ENCODE measurements around the gene UPP2. TPM values are rescaled to one million over a fixed set of nuclear protein-coding genes. Genes with fewer than 3 reads are reported as not detected.

The UPP2 gene
- total RNA-seq, 1 experiment from 2014 or later = not detected

GRCh38 chr2:158131483-158131912, 29.8 kb downstream of the UPP2 start:
- ATAC-seq = no peak
- Histone ChIP-seq H3K4me2 (ENCODE audit: low read length) (peak overlapping the region; percentile 66), H3K9me2 (replicated peaks; ENCODE audit: low read length) (no peaks in the 10 kb centered on the region), H4K20me1 (ENCODE audit: low read length) (no peaks in the 10 kb centered on the region), H3F3A (ENCODE audit: low read length, unreplicated experiment) (no peaks in the 10 kb centered on the region), H2AFZ (ENCODE audit: low read length) (peak overlapping the region; percentile 69), H3K9me3 (ENCODE audit: low read length) (no peaks in the 10 kb centered on the region), H3K4me1 (ENCODE audit: insufficient read depth, low read length) (peaks cover 19% of the 10 kb centered on the region), H3K36me3 (ENCODE audit: low read depth, low read length) (no peaks in the 10 kb centered on the region), H3K4me3 (ENCODE audit: low read length) (no peak overlapping the region), H3K9ac (ENCODE audit: low read length) (no peak overlapping the region), H3K27me3 (ENCODE audit: low read length) (no peaks in the 10 kb centered on the region), H3K79me2 (ENCODE audit: low read length) (no peaks in the 10 kb centered on the region), H3K27ac (ENCODE audit: low read length) (no peak overlapping the region)
- ChIA-PET CTCF (no interaction called here), POLR2A (ENCODE audit: unreplicated experiment) (no interaction called here)
- no TSS peak for BruUV-seq (replicated peaks)
- no peak for DNase-seq
- TF ChIP-seq CTCF (conservative IDR thresholded peaks at IDR 0.05; ENCODE audit: low read depth, low read length) (no peak), EZH2phosphoT487 (IDR thresholded peaks at IDR 0.05; ENCODE audit: borderline replicate concordance, low read length) (no peak), EZH2 (IDR thresholded peaks at IDR 0.05; ENCODE audit: low read length, unreplicated experiment) (no peak)
- intact Hi-C loops (cut with micrococcal nuclease) = no loop called here

- no TSS peak for BruUV-seq (replicated peaks)
- ChIA-PET CTCF (no interaction called here), POLR2A (ENCODE audit: unreplicated experiment) (no interaction called here)
- Histone ChIP-seq H3K36me3 (ENCODE audit: low read depth, low read length) (no peaks in the 10 kb centered on the region), H3K27me3 (ENCODE audit: low read length) (no peaks in the 10 kb centered on the region), H3K4me1 (ENCODE audit: insufficient read depth, low read length) (peaks cover 19% of the 10 kb centered on the region), H3K79me2 (ENCODE audit: low read length) (no peaks in the 10 kb centered on the region), H3K27ac (ENCODE audit: low read length) (no peak overlapping the region), H3K9me3 (ENCODE audit: low read length) (no peaks in the 10 kb centered on the region), H3K4me3 (ENCODE audit: low read length) (no peak overlapping the region), H4K20me1 (ENCODE audit: low read length) (no peaks in the 10 kb centered on the region), H3K9ac (ENCODE audit: low read length) (no peak overlapping the region), H3K4me2 (ENCODE audit: low read length) (no peak overlapping the region), H3K9me2 (replicated peaks; ENCODE audit: low read length) (no peaks in the 10 kb centered on the region), H3F3A (ENCODE audit: low read length, unreplicated experiment) (no peaks in the 10 kb centered on the region), H2AFZ (ENCODE audit: low read length) (no peak overlapping the region)
- intact Hi-C loops (cut with micrococcal nuclease) = no loop called here
- DNase-seq = no peak
- no peak for ATAC-seq
- TF ChIP-seq EZH2 (IDR thresholded peaks at IDR 0.05; ENCODE audit: low read length, unreplicated experiment) (no peak), EZH2phosphoT487 (IDR thresholded peaks at IDR 0.05; ENCODE audit: borderline replicate concordance, low read length) (no peak), CTCF (conservative IDR thresholded peaks at IDR 0.05; ENCODE audit: low read depth, low read length) (no peak)
Observed at GRCh38 chr2:158131919-158132566, 30.4 kb downstream of the UPP2 start.

- H3K9ac ChIP-seq (ENCODE audit: low read length) = no peak overlapping the region
- ChIA-PET CTCF (no interaction called here), POLR2A (ENCODE audit: unreplicated experiment) (no interaction called here)
- peaks cover 10% of the 10 kb centered on the region for H3K4me1 ChIP-seq (ENCODE audit: insufficient read depth, low read length)
- intact Hi-C loops (cut with micrococcal nuclease) = no loop called here
- no peak for DNase-seq
- no peaks in the 10 kb centered on the region for H3F3A ChIP-seq (ENCODE audit: low read length, unreplicated experiment)
- no peak overlapping the region for H3K4me2 ChIP-seq (ENCODE audit: low read length)
- H4K20me1 ChIP-seq (ENCODE audit: low read length) = no peaks in the 10 kb centered on the region
- H3K9me2 ChIP-seq (replicated peaks; ENCODE audit: low read length) = no peaks in the 10 kb centered on the region
- H3K27me3 ChIP-seq (ENCODE audit: low read length) = no peaks in the 10 kb centered on the region
- no peaks in the 10 kb centered on the region for H3K36me3 ChIP-seq (ENCODE audit: low read depth, low read length)
- TF ChIP-seq CTCF (conservative IDR thresholded peaks at IDR 0.05; ENCODE audit: low read depth, low read length) = no peak
- TF ChIP-seq EZH2 (IDR thresholded peaks at IDR 0.05; ENCODE audit: low read length, unreplicated experiment) = no peak
- TF ChIP-seq EZH2phosphoT487 (IDR thresholded peaks at IDR 0.05; ENCODE audit: borderline replicate concordance, low read length) = no peak
- H3K9me3 ChIP-seq (ENCODE audit: low read length) = no peaks in the 10 kb centered on the region
- H3K4me3 ChIP-seq (ENCODE audit: low read length) = no peak overlapping the region
- H3K27ac ChIP-seq (ENCODE audit: low read length) = no peak overlapping the region
- no peak overlapping the region for H2AFZ ChIP-seq (ENCODE audit: low read length)
- BruUV-seq (replicated peaks) = no TSS peak
- H3K79me2 ChIP-seq (ENCODE audit: low read length) = no peaks in the 10 kb centered on the region
- ATAC-seq = no peak
Observed at GRCh38 chr2:158134055-158134454, 32.4 kb downstream of the UPP2 start.

All from PC-3 (cell line).